Hepatocyte (in vitro differentiated cells): ENCODE results near the gene C3orf22.

Experiments used
- CTCF ChIP-seq: fragments of 200-600 bp; sonication (generic); IDR thresholded peaks from 2 replicates; pipeline ENCODE4 v1.5.1; 2016; ENCODE audit warnings: antibody characterized with exemption, mild to moderate bottlenecking; ENCODE audit not compliant: poor library complexity
- EZH2 ChIP-seq: fragments of 200-600 bp; sonication (generic); IDR thresholded peaks from 2 replicates; pipeline ENCODE4 v1.6.1; 2016; ENCODE audit warnings: antibody characterized with exemption, mild to moderate bottlenecking, borderline replicate concordance
- EZH2phosphoT487 ChIP-seq: fragments of 200-600 bp; sonication (generic); IDR thresholded peaks from one replicate; pipeline ENCODE4 v1.6.1; 2018; ENCODE audit warnings: antibody characterized with exemption, mild to moderate bottlenecking, low read depth, moderate library complexity; ENCODE audit not compliant: unreplicated experiment, severe bottlenecking

DNA sequence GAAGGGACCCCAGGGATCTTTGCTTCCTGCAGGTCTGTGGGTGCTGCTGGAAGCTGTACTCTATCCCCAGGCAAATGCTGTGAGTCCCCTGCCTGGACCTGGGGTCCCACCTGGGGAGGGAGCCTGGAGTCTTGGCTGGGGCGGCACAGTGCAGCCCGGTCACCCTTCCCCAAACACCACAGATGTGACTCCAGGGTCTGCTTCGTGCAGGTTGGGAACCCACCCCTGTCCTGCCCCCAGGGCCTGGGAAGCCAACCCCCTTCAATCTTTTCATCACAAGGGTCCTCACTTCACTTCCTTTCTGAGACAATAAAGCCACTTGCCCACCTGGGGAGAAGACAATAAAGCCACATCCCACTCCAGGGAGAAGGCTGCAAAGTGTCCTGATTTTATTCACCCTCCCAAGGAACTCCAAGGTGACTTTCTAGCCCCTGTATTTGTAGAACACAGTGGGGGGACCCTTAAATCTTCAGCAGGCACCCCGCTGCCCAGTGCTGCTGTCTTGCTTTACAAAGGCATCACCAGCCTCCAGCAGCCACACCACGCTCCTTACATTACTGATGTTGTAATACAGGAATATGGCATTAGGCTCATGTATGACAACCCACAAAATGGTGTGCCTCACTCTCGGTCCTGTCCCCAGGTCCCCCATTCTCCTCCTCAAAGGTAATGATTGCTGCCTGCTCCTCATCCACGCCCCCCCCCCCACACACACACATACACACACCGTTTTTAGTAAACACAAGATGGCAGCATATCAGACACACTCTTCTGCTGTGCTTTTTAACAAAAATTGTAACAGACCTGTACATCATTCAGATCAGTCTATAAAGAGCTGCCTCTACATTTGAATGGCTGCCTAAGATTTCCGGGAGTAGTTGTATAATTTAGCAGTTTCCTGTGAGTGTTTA is 9.9 kb downstream of the C3orf22 start:
- TF ChIP-seq CTCF = peak; percentile 9
- TF ChIP-seq EZH2 = no peak
- no peak for TF ChIP-seq EZH2phosphoT487
